Transverse colon (tissue), 4 donors: Measurements from ENCODE around the gene OGFRL1. TPM values are rescaled to one million over a fixed set of nuclear protein-coding genes. Genes with fewer than 3 reads are reported as not detected.

Source experiments
- DNase-seq: peaks from one replicate; pipeline ENCODE4 v3.0.0-alpha.2; 2019
- H3K27ac ChIP-seq, 4 donors: fragments of 200-600 bp; sonication (generic); 2 replicates each; pipeline ENCODE4 v1.5.1; 2016 to 2018; ENCODE audit warnings: inconsistent platforms in 4 of 4
- H3K27me3 ChIP-seq: fragments of 200-600 bp; sonication (generic); 2 replicates; pipeline ENCODE4 v1.5.1; 2017; ENCODE audit warnings: inconsistent platforms
- H3K36me3 ChIP-seq, 4 donors: fragments of 200-600 bp; sonication (generic); 2 replicates each; pipeline ENCODE4 v1.5.1; 2017 to 2019; ENCODE audit warnings: inconsistent platforms in 4 of 4
- H3K4me1 ChIP-seq, 4 donors: fragments of 200-600 bp; sonication (generic); 2 replicates each; pipeline ENCODE4 v1.5.1; 2017 to 2020; ENCODE audit warnings: inconsistent platforms in 4 of 4
- H3K4me3 ChIP-seq, 4 donors: fragments of 200-600 bp; sonication (generic); 1 replicate in 1 of 4; 2 replicates in 3 of 4; pipeline versions ENCODE4 v1.5.1 to v1.6.1; 2017 to 2019; ENCODE audit warnings: inconsistent platforms in 4 of 4
- H3K9me3 ChIP-seq, 2 donors: fragments of 200-600 bp; sonication (generic); 2 replicates each; pipeline ENCODE4 v1.5.1; 2017 to 2019; ENCODE audit warnings: inconsistent platforms in 2 of 2
- CTCF ChIP-seq, 5 experiments: fragments of 200-600 bp in 3 of 5; fragments of 450-650 bp in 2 of 5; sonication (generic) in 3 of 5; IDR thresholded peaks; 1 replicate in 2 of 5; 2 replicates in 3 of 5; pipeline ENCODE4 v1.5.1; 2016 to 2017; ENCODE audit warnings: antibody characterized with exemption in 5 of 5, inconsistent platforms in 3 of 5, mild to moderate bottlenecking in 2 of 5, moderate library complexity in 1 of 5
- EP300 ChIP-seq: sonication (generic); formaldehyde crosslinking; IDR thresholded peaks from one replicate; pipeline ENCODE4 v1.6.1; 2017; ENCODE audit warnings: antibody characterized with exemption, low read depth
- POLR2A ChIP-seq: fragments of 450-650 bp; IDR thresholded peaks from one replicate; pipeline ENCODE4 v1.6.1; 2016; ENCODE audit warnings: antibody characterized with exemption, mild to moderate bottlenecking, moderate library complexity
- POLR2AphosphoS5 ChIP-seq, 3 donors: sonication (generic); formaldehyde crosslinking; IDR thresholded peaks; one replicate each; pipeline ENCODE4 v1.6.1; 2016; ENCODE audit warnings: antibody characterized with exemption in 3 of 3
- WGBS, 2 donors: methylation state at CpG; one replicate each; pipeline ENCODE4 v1.1.5; 2018; ENCODE audit warnings: low coverage in 1 of 2; 5-methylcytosine and 5-hydroxymethylcytosine counted together
- in situ Hi-C, 4 donors: fragments of 200-750 bp; cut with MboI; loops; one replicate each; pipeline versions ENCODE4 v1.15.0 to v1.15.1; 2017; ENCODE audit warnings: low sequenced_read_pairs in 3 of 4, low pct_ligation_motif_present in 1 of 4, low pct_unique_long_range_greater_than_20kb in 1 of 4
- intact Hi-C: fragments of 100-400 bp; cut with DNase I; formaldehyde crosslinking; loops from one replicate; pipeline ENCODE4 v1.15.1; 2023; ENCODE audit warnings: low total_unique reads
- total RNA-seq, 4 donors: library from RNA; depleted of rRNA; stranded (reverse); fragments of >200 nt; gene quantifications; one replicate each; pipeline ENCODE4 v1.1.0, GENCODE V29; 2016

Gene OGFRL1
- total RNA-seq, 4 donors from 2014 or later: 7.5 to 15.6 (median 11.6) TPM

GRCh38 chr6:71335544-71335943 is 46.9 kb downstream of the OGFRL1 start:
- no peaks in the 10 kb centered on the region for H3K36me3 ChIP-seq
- no peak for DNase-seq
- no peak overlapping the region for H3K27ac ChIP-seq
- H3K4me3 ChIP-seq: no peak overlapping the region
- TF ChIP-seq CTCF (IDR thresholded peaks at IDR 0.05): no peak
- no peak for TF ChIP-seq EP300
- no peak for TF ChIP-seq POLR2A
- TF ChIP-seq POLR2AphosphoS5 (IDR thresholded peaks at IDR 0.05): no peak
- in situ Hi-C loops: loop anchor here in 3 of 4 donors (25.0 kb wide), 2 partner anchors 148 to 298 kb away; no protein-coding TSS in a partner anchor
- no peaks in the 10 kb centered on the region for H3K9me3 ChIP-seq
- intact Hi-C loops: no loop called here
- no peaks in the 10 kb centered on the region for H3K4me1 ChIP-seq
- H3K27me3 ChIP-seq: no peaks in the 10 kb centered on the region

- H3K4me3 ChIP-seq: no peak overlapping the region
- in situ Hi-C loops: loop anchor here in 3 of 4 donors (25.0 kb wide), 2 partner anchors 150 to 300 kb away; no protein-coding TSS in a partner anchor
- WGBS, 2 donors: 70 to 78% methylated on average over 2 of the region's 2 CpGs
- DNase-seq: no peak
- intact Hi-C loops: no loop called here
- TF ChIP-seq POLR2AphosphoS5 (IDR thresholded peaks at IDR 0.05) (no peak), POLR2A (no peak), CTCF (IDR thresholded peaks at IDR 0.05) (no peak), EP300 (no peak)
- H3K27me3 ChIP-seq: no peaks in the 10 kb centered on the region
- no peaks in the 10 kb centered on the region for H3K36me3 ChIP-seq
- H3K27ac ChIP-seq: no peak overlapping the region
- H3K9me3 ChIP-seq: no peaks in the 10 kb centered on the region
- no peaks in the 10 kb centered on the region for H3K4me1 ChIP-seq
Observed at GRCh38 chr6:71336901-71337300, 48.3 kb downstream of the OGFRL1 start.

GRCh38 chr6:71338540-71339316 is 50.1 kb downstream of the OGFRL1 start:
- intact Hi-C loops: no loop called here
- no peak for DNase-seq
- TF ChIP-seq POLR2A (no peak), CTCF (IDR thresholded peaks at IDR 0.05) (no peak), POLR2AphosphoS5 (IDR thresholded peaks at IDR 0.05) (no peak), EP300 (no peak)
- Histone ChIP-seq H3K27me3 (no peaks in the 10 kb centered on the region), H3K4me1 (no peaks in the 10 kb centered on the region), H3K9me3 (no peaks in the 10 kb centered on the region), H3K36me3 (no peaks in the 10 kb centered on the region), H3K4me3 (no peak overlapping the region), H3K27ac (no peak overlapping the region)
- in situ Hi-C loops: loop anchor here in 3 of 4 donors (25.0 kb wide), 2 partner anchors 151 to 301 kb away; no protein-coding TSS in a partner anchor
- WGBS, 2 donors: 82% methylated on average over 4 of the region's 4 CpGs

DNA sequence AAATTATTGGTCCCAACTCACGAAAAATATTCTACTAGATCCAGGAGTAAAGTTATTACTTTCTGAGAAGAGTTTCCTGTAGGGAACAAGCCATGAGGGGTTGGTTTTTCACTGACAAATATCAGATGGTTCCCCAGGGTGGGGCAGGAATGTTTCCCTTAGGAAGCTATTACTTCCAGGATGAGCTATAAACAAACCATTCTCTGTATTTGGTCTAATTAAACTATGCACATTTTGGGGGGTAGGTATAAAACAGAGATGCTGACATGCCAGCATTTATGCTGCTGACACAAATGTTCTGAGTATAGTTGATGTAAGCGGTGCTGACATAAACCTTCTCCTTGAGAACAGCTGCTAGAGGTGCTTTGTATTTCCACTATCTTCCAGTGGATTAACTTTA is 54.2 kb downstream of the OGFRL1 start:
- H3K4me1 ChIP-seq: no peaks in the 10 kb centered on the region
- no peak for DNase-seq
- no peaks in the 10 kb centered on the region for H3K27me3 ChIP-seq
- intact Hi-C loops (no loop called here), in situ Hi-C loops (loop anchor here (5.0 to 25.0 kb wide), 4 partner anchors 138 to 305 kb away; no protein-coding TSS in a partner anchor)
- no peaks in the 10 kb centered on the region for H3K9me3 ChIP-seq
- no peaks in the 10 kb centered on the region for H3K36me3 ChIP-seq
- no peak overlapping the region for H3K27ac ChIP-seq
- WGBS, 2 donors: 61% methylated on average over 2 of the region's 2 CpGs; no CpG with 5 or more reads in 1 of the 2 donors
- no peak for TF ChIP-seq POLR2AphosphoS5 (IDR thresholded peaks at IDR 0.05)
- no peak for TF ChIP-seq CTCF (IDR thresholded peaks at IDR 0.05)
- TF ChIP-seq EP300: no peak
- no peak for TF ChIP-seq POLR2A
- H3K4me3 ChIP-seq: no peak overlapping the region
